Subcutaneous adipose tissue (tissue), 4 donors: ENCODE data around the gene SPRR5. TPM values are rescaled to one million over a fixed set of nuclear protein-coding genes. Genes with fewer than 3 reads are reported as not detected.

ENCODE experiments used
- CTCF ChIP-seq: fragments of 450-650 bp; IDR thresholded peaks from one replicate; pipeline ENCODE4 v1.5.1; 2016; ENCODE audit warnings: low read depth, mild to moderate bottlenecking, control low read depth, antibody characterized with exemption, moderate library complexity
- total RNA-seq, 4 donors: library from RNA; depleted of rRNA; stranded (reverse); fragments of >200 nt; gene quantifications; one replicate each; pipeline ENCODE4 v1.1.0, GENCODE V29; 2016

Gene SPRR5
- total RNA-seq, 4 donors from 2014 or later = not detected

- no peak for TF ChIP-seq CTCF
These were observed 13.5 kb downstream of the SPRR5 start for GRCh38 chr1:152960452-152961044.

GRCh38 chr1:152961226-152961891 lies 14.4 kb downstream of the SPRR5 start:
- no peak for TF ChIP-seq CTCF

- TF ChIP-seq CTCF = no peak
These were observed 15.9 kb downstream of the SPRR5 start for GRCh38 chr1:152962876-152963415.

GRCh38 chr1:152964536-152964935 lies 17.5 kb downstream of the SPRR5 start:
- no peak for TF ChIP-seq CTCF

- no peak for TF ChIP-seq CTCF
These were observed 18.8 kb downstream of the SPRR5 start for GRCh38 chr1:152965853-152966252.

GRCh38 chr1:152967201-152967600 lies 20.2 kb downstream of the SPRR5 start:
- no peak for TF ChIP-seq CTCF

- no peak for TF ChIP-seq CTCF
These were observed 21.2 kb downstream of the SPRR5 start for GRCh38 chr1:152968248-152968647.
